KMS-11 (cell line): ENCODE measurements around the gene NCK1.
"Not testable (repeated sequence)": the region's sequence is repeated elsewhere in the genome, so short reads cannot be mapped to it uniquely, and the experiment has no call there.

Experiments used
- H2AFZ ChIP-seq: fragments of 200-600 bp; sonication (generic); 2 replicates; pipeline ENCODE4 v1.6.1; 2016; ENCODE audit warnings: antibody characterized with exemption, mixed run types, low read depth
- H3K27ac ChIP-seq: fragments of 200-600 bp; sonication (generic); 2 replicates; pipeline ENCODE4 v1.6.1; 2016; ENCODE audit warnings: mild to moderate bottlenecking, mixed run types
- H3K27me3 ChIP-seq: fragments of 200-600 bp; sonication (generic); 2 replicates; pipeline ENCODE4 v1.6.1; 2017; ENCODE audit warnings: mild to moderate bottlenecking, low read depth, mixed run types, moderate library complexity; ENCODE audit not compliant: insufficient read depth
- H3K36me3 ChIP-seq: fragments of 200-600 bp; sonication (generic); 2 replicates; pipeline ENCODE4 v1.6.1; 2017; ENCODE audit warnings: mild to moderate bottlenecking, mixed run types; ENCODE audit not compliant: insufficient read depth
- H3K4me1 ChIP-seq: fragments of 200-600 bp; sonication (generic); 2 replicates; pipeline ENCODE4 v1.6.1; 2016; ENCODE audit warnings: mild to moderate bottlenecking, low read depth, mixed run types; ENCODE audit not compliant: poor library complexity, severe bottlenecking
- H3K4me2 ChIP-seq: fragments of 200-600 bp; sonication (generic); 2 replicates; pipeline ENCODE4 v1.7.0; 2016; ENCODE audit warnings: mild to moderate bottlenecking, mixed run types
- H3K4me3 ChIP-seq: fragments of 200-600 bp; sonication (generic); IDR thresholded peaks from 2 replicates; pipeline ENCODE4 v1.6.1; 2017; ENCODE audit warnings: low read depth, low read length, mixed read lengths; ENCODE audit not compliant: insufficient read depth
- H3K79me2 ChIP-seq: fragments of 200-600 bp; sonication (generic); 2 replicates; pipeline ENCODE4 v1.6.1; 2016; ENCODE audit warnings: low read depth, mixed run types; ENCODE audit not compliant: insufficient read depth
- H3K9ac ChIP-seq: fragments of 200-600 bp; sonication (generic); 2 replicates; pipeline ENCODE4 v1.6.1; 2016; ENCODE audit warnings: mild to moderate bottlenecking, mixed run types
- H4K20me1 ChIP-seq: fragments of 200-600 bp; sonication (generic); 2 replicates; pipeline ENCODE4 v1.6.1; 2016; ENCODE audit warnings: mild to moderate bottlenecking, mixed run types; ENCODE audit not compliant: insufficient read depth
- CTCF ChIP-seq: fragments of 200-600 bp; sonication (generic); conservative IDR thresholded peaks from 2 replicates; pipeline ENCODE4 v1.6.1; 2017; ENCODE audit warnings: low read depth, mild to moderate bottlenecking, antibody characterized with exemption, low read length, moderate library complexity, mixed read lengths

The NCK1 gene

GRCh38 chr3:136898549-136898948 is 36.5 kb downstream of the NCK1 start:
- Histone ChIP-seq H3K79me2 (peaks cover 98% of the 10 kb centered on the region), H4K20me1 (no peaks in the 10 kb centered on the region), H3K27me3 (no peaks in the 10 kb centered on the region), H2AFZ (no peak overlapping the region), H3K36me3 (no peaks in the 10 kb centered on the region), H3K9ac (no peak overlapping the region), H3K4me2 (no peak overlapping the region), H3K4me3 (no peak overlapping the region), H3K4me1 (peaks cover 57% of the 10 kb centered on the region), H3K27ac (no peak overlapping the region)
- no peak for TF ChIP-seq CTCF

GRCh38 chr3:136898954-136899353 is 36.9 kb downstream of the NCK1 start:
- H3K27ac ChIP-seq: no peak overlapping the region

GRCh38 chr3:136899622-136900158 is 37.7 kb downstream of the NCK1 start:
- Histone ChIP-seq H3K27ac (no peak overlapping the region), H3K79me2 (peaks cover 98% of the 10 kb centered on the region), H4K20me1 (no peaks in the 10 kb centered on the region), H3K27me3 (no peaks in the 10 kb centered on the region), H3K36me3 (no peaks in the 10 kb centered on the region), H3K4me1 (peaks cover 49% of the 10 kb centered on the region), H2AFZ (no peak overlapping the region), H3K4me3 (no peak overlapping the region), H3K9ac (no peak overlapping the region), H3K4me2 (no peak overlapping the region)
- no peak for TF ChIP-seq CTCF

More at GRCh38 chr3:136898954-136899353, 36.9 kb downstream of the NCK1 start:
- peaks cover 53% of the 10 kb centered on the region for H3K4me1 ChIP-seq
- no peaks in the 10 kb centered on the region for H3K27me3 ChIP-seq
- H3K4me3 ChIP-seq: no peak overlapping the region
- no peak overlapping the region for H3K9ac ChIP-seq
- no peak for TF ChIP-seq CTCF
- H2AFZ ChIP-seq: no peak overlapping the region
- peaks cover 98% of the 10 kb centered on the region for H3K79me2 ChIP-seq
- H3K4me2 ChIP-seq: no peak overlapping the region
- H3K36me3 ChIP-seq: no peaks in the 10 kb centered on the region
- H4K20me1 ChIP-seq: no peaks in the 10 kb centered on the region

- not testable (repeated sequence) for H4K20me1 ChIP-seq, H3K9ac ChIP-seq, H3K27me3 ChIP-seq, H2AFZ ChIP-seq, H3K4me2 ChIP-seq, H3K36me3 ChIP-seq, H3K27ac ChIP-seq, H3K4me3 ChIP-seq
- Histone ChIP-seq H3K79me2 (peaks cover 99% of the 10 kb centered on the region), H3K4me1 (peaks cover 44% of the 10 kb centered on the region)
These were observed 38.7 kb downstream of the NCK1 start for GRCh38 chr3:136900694-136901093.

GRCh38 chr3:136901391-136901790 is 39.4 kb downstream of the NCK1 start:
- Histone ChIP-seq H3K9ac (no peak overlapping the region), H3K4me1 (peaks cover 44% of the 10 kb centered on the region), H3K4me3 (no peak overlapping the region), H3K79me2 (peaks cover 99% of the 10 kb centered on the region), H3K27me3 (no peaks in the 10 kb centered on the region), H4K20me1 (no peaks in the 10 kb centered on the region; the same call in 1 of the 2 replicates), H3K27ac (no peak overlapping the region), H2AFZ (no peak overlapping the region), H3K36me3 (no peaks in the 10 kb centered on the region), H3K4me2 (no peak overlapping the region)
- no peak for TF ChIP-seq CTCF

- H3K79me2 ChIP-seq: peaks cover 95% of the 10 kb centered on the region
- H3K27me3 ChIP-seq, H3K36me3 ChIP-seq, H3K4me3 ChIP-seq, H4K20me1 ChIP-seq, H2AFZ ChIP-seq, H3K27ac ChIP-seq, H3K9ac ChIP-seq, H3K4me2 ChIP-seq: not testable (repeated sequence)
- H3K4me1 ChIP-seq: peaks cover 40% of the 10 kb centered on the region
These were observed 40.5 kb downstream of the NCK1 start for GRCh38 chr3:136902530-136902929.
